Heart left ventricle (tissue), 16 donors: ENCODE measurements around the gene FADS2. TPM values are rescaled to one million over a fixed set of nuclear protein-coding genes. Genes with fewer than 3 reads are reported as not detected.

Experiments
- ATAC-seq, 4 donors: fragments of 200-7000 bp; cut with Tn5 transposase; one replicate each; pipeline ENCODE4 v1.9.1; 2020 to 2022; ENCODE audit warnings: moderate library complexity in 4 of 4, mild to moderate bottlenecking in 3 of 4, moderate number of reproducible peaks in 1 of 4
- DNase-seq, 5 donors: peaks; one replicate each; pipeline ENCODE4 v3.0.0-alpha.2; 2020
- H3K27ac ChIP-seq, 12 donors: fragments of 200-600 bp; sonication (generic) in 4 of 12; one replicate each; pipeline versions ENCODE4 v1.5.0 to v1.8.0; 2016 to 2022; ENCODE audit warnings: mild to moderate bottlenecking in 2 of 12
- H3K27me3 ChIP-seq, 9 donors: fragments of 200-600 bp; sonication (generic) in 2 of 9; one replicate each; pipeline versions ENCODE4 v1.5.1 to v1.8.0; 2016 to 2022; ENCODE audit warnings: mild to moderate bottlenecking in 3 of 9
- H3K36me3 ChIP-seq, 9 donors: fragments of 200-600 bp; sonication (generic) in 2 of 9; one replicate each; pipeline versions ENCODE4 v1.5.0 to v1.8.0; 2018 to 2022; ENCODE audit warnings: mild to moderate bottlenecking in 2 of 9
- H3K4me1 ChIP-seq, 12 donors: fragments of 200-600 bp; sonication (generic) in 4 of 12; one replicate each; pipeline versions ENCODE4 v1.5.0 to v1.8.0; 2016 to 2022; ENCODE audit warnings: mild to moderate bottlenecking in 3 of 12
- H3K4me3 ChIP-seq, 12 donors: fragments of 200-600 bp; sonication (generic) in 4 of 12; one replicate each; pipeline versions ENCODE4 v1.5.0 to v1.8.0; 2017 to 2022; ENCODE audit warnings: mild to moderate bottlenecking in 9 of 12, moderate library complexity in 4 of 12
- H3K9me3 ChIP-seq, 12 donors: fragments of 200-600 bp; sonication (generic) in 4 of 12; one replicate each; pipeline versions ENCODE4 v1.5.0 to v1.8.0; 2016 to 2022; ENCODE audit warnings: mild to moderate bottlenecking in 1 of 12
- POLR2A ChIP-seq, 2 donors: fragments of 450-650 bp; IDR thresholded peaks; one replicate each; pipeline ENCODE4 v1.6.1; 2017; ENCODE audit warnings: antibody characterized with exemption in 2 of 2, mild to moderate bottlenecking in 2 of 2, moderate library complexity in 2 of 2
- WGBS, 4 donors: extraction: QIAGEN DNeasy Blood & Tissue Kit in 2 of 4; methylation state at CpG; one replicate each; pipeline versions ENCODE4 v1.1.5 to v1.1.7; 2013 to 2018; 5-methylcytosine and 5-hydroxymethylcytosine counted together
- intact Hi-C, 10 donors: fragments of 100-400 bp; cut with DNase I; formaldehyde crosslinking; loops; one replicate each; pipeline versions ENCODE4 v1.11.1 to v1.14.2; 2022
- polyA plus RNA-seq, 2 donors: library from polyadenylated mRNA; stranded (reverse); fragments of 200-250 nt; gene quantifications; one replicate each; pipeline ENCODE4 v1.2.3, GENCODE V29; 2013
- total RNA-seq, 9 donors: library from RNA; depleted of rRNA in 2 of 9; stranded (reverse); fragments of >200 nt in 2 of 9; fragmentation: NEBNext Ultra II Directional in 3 of 9; extraction: Animal tissue kit (Norgen Biotek cat#: 25700) in 3 of 9; gene quantifications; one replicate each; pipeline versions ENCODE4 v1.1.0 to v1.2.4, GENCODE V29; 2016 to 2023
- TF ChIP-seq, protein P1 (sequence below), 12 donors: fragments of 200-600 bp; sonication (generic) in 4 of 12; IDR thresholded peaks; one replicate each; pipeline versions ENCODE4 v1.5.0 to v1.8.0; 2018 to 2022; ENCODE audit warnings: antibody characterized with exemption in 12 of 12, mild to moderate bottlenecking in 5 of 12
- donor health status: ischemic (EF 13 %, LVEDD 7.1; RV severe dilation, severe dysfunction).
- donor health status: healthy with polysubstance abuse.
- donor health status: DM: no; HTN: yes; CAD: no.
- donor health status: DM: no; HTN: no; CAD: no.
- donor health status: ischemic (EF 25% LVEDD 6.9; RV normal size, moderate dysfunction).
- donor health status: ischemic (EF 25% LVEDD 5.7; RV mildly dilated, moderate dysfunction).
- donor health status: healthy.
- donor health status: DM: yes; HTN: yes; CAD: no.
- donor health status: ischemic (EF 35%, LVEDD 5.7; RV mildly dilated, moderate dysfunction).
- donor health status: nonischemic (EF 11% LVEDD 7.7; RV severe dilation, severe dysfunction).
- donor health status: DM: yes; HTN: yes; CAD: no.
- donor health status: PGD.
- donor health status: ischemic (EF 29% LVEDD 5.4; RV normal size, mild dysfunction).
- donor health status: nonischemic (EF 23%, LVEDD 6.1; RV moderate dilation, normal function).

FADS2 gene
- total and polyA plus RNA-seq, 11 donors = 2.6 to 43.6 (median 19.2) TPM

DNA sequence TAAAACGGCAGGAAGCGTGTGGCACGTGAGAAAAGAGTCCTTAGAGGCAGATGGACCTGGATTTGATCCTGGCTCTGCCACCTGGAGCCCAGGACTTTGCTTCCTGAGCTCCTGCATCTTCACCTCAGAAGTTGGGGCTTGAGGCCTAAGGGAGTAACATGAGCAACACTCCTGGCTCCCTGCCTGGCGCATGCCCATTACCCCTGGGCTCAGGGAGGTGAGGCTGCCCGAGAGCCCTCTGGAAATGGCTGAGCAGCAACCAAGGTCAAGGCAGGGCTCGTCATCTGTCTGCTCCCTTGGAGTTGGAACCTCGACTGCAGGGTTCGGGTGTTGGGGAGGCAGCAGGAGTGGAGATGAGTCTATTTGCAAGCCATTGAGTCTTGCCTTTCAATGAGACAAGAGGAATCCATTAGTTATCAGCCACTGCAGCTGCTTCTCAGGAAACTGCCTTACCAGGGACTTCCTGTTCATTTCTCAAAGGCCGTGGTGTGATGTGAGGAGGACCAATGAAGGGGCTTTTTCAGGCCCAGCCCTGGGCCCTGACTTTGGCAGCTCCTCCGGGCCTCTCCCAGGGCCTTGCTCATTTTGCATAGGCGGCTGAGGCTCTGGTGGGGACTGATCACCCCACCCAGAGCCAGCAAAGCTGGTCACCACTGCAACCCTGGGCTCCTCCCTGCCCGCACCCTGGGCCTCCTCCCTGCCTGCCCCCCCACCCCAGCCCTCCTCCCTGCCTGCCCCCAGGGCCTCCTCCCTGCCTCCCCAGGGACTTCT is 6.4 kb downstream of the FADS2 start:
- peaks cover 0 to 11% (median 0%) of the 10 kb centered on the region in 9 donors for H3K36me3 ChIP-seq
- H3K27ac ChIP-seq = peak overlapping the region; percentile 13 to 84 (median 70)
- peak; percentile 50 to 89 (median 87) for ATAC-seq
- no peak overlapping the region for H3K4me3 ChIP-seq
- TF ChIP-seq, protein P1, sequence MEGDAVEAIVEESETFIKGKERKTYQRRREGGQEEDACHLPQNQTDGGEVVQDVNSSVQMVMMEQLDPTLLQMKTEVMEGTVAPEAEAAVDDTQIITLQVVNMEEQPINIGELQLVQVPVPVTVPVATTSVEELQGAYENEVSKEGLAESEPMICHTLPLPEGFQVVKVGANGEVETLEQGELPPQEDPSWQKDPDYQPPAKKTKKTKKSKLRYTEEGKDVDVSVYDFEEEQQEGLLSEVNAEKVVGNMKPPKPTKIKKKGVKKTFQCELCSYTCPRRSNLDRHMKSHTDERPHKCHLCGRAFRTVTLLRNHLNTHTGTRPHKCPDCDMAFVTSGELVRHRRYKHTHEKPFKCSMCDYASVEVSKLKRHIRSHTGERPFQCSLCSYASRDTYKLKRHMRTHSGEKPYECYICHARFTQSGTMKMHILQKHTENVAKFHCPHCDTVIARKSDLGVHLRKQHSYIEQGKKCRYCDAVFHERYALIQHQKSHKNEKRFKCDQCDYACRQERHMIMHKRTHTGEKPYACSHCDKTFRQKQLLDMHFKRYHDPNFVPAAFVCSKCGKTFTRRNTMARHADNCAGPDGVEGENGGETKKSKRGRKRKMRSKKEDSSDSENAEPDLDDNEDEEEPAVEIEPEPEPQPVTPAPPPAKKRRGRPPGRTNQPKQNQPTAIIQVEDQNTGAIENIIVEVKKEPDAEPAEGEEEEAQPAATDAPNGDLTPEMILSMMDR (IDR thresholded peaks at IDR 0.05) = no peak
- no peak for TF ChIP-seq POLR2A (IDR thresholded peaks at IDR 0.05)
- H3K9me3 ChIP-seq = no peaks in the 10 kb centered on the region
- H3K27me3 ChIP-seq = no peaks in the 10 kb centered on the region
- peak; percentile 67 to 79 (median 74) for DNase-seq
- peaks cover 0 to 62% (median 32%) of the 10 kb centered on the region in 12 donors for H3K4me1 ChIP-seq
- intact Hi-C loops = no loop called here
- 47 to 54% (median 49%) methylated on average over 10 to 12 of the region's 12 CpGs for WGBS, 4 donors

DNA sequence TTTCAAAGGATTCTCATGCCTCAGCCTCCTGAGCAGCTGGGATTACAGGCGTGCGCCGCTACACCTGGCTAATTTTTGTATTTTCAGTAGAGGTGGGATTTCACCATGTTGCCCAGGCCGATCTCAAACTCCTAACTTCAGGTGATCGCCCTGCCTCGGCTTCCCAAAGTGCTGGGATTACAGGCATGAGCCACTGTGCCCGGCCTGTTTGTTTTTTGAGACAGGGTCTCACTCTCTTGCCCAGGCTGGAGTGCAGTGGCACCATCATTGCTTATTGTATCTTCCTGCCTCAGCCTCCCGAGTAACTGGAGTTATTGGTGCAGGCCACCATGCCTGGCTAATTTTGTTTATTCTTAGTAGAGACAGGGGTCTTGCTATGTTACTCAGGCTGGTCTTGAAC is 8.1 kb downstream of the FADS2 start:
- H3K36me3 ChIP-seq = peaks cover 0 to 28% (median 16%) of the 10 kb centered on the region in 9 donors
- H3K27ac ChIP-seq = peak overlapping the region in 2 of 12 donors; percentile 22 to 84
- no peaks in the 10 kb centered on the region for H3K27me3 ChIP-seq
- no peak overlapping the region for H3K4me3 ChIP-seq
- DNase-seq (peak in 1 of 5 donors; percentile 11), ATAC-seq (no peak)
- H3K9me3 ChIP-seq = no peaks in the 10 kb centered on the region
- 94 to 98% (median 98%) methylated on average over 8 of the region's 8 CpGs for WGBS, 4 donors
- TF ChIP-seq POLR2A (IDR thresholded peaks at IDR 0.05) = no peak
- peaks cover 0 to 46% (median 25%) of the 10 kb centered on the region in 12 donors for H3K4me1 ChIP-seq
- intact Hi-C loops = no loop called here

DNA sequence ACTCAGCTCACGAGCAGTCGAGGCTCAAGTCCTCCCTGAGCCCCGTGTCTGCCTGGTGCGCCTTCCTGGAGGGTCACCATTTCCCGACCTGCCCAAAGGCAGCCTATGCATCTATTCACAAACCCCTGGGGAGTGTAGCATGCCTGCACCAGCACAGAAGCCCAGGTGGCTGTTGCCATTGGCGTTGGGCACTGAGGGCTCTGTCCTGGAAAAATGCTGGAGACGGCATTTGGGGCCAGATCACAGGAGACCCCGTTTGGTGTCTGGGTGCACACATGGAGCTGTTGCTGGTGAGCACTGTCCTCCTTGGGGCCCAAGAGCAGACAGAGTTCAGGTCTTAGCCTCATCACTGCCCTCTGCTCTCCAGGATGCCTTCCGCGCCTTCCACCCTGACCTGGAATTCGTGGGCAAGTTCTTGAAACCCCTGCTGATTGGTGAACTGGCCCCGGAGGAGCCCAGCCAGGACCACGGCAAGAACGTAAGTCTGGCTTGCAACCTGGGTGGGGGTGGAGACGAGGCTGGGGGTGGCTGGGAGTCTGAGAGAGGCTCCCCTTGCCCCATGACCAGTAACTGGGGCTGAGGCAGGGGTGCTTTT is 9.4 kb downstream of the FADS2 start:
- 90 to 96% (median 95%) methylated on average over 11 to 15 of the region's 15 CpGs for WGBS, 4 donors
- no peak overlapping the region for H3K27ac ChIP-seq
- TF ChIP-seq, protein P1 (IDR thresholded peaks at IDR 0.05) = no peak
- TF ChIP-seq POLR2A (IDR thresholded peaks at IDR 0.05) = no peak
- peak in 1 of 5 donors; percentile 12 for DNase-seq
- intact Hi-C loops = no loop called here
- H3K4me3 ChIP-seq = no peak overlapping the region
- ATAC-seq = no peak
- no peaks in the 10 kb centered on the region for H3K9me3 ChIP-seq
- H3K27me3 ChIP-seq = no peaks in the 10 kb centered on the region
- peaks cover 0 to 42% (median 27%) of the 10 kb centered on the region in 9 donors for H3K36me3 ChIP-seq
- H3K4me1 ChIP-seq = peaks cover 0 to 45% (median 24%) of the 10 kb centered on the region in 12 donors

DNA sequence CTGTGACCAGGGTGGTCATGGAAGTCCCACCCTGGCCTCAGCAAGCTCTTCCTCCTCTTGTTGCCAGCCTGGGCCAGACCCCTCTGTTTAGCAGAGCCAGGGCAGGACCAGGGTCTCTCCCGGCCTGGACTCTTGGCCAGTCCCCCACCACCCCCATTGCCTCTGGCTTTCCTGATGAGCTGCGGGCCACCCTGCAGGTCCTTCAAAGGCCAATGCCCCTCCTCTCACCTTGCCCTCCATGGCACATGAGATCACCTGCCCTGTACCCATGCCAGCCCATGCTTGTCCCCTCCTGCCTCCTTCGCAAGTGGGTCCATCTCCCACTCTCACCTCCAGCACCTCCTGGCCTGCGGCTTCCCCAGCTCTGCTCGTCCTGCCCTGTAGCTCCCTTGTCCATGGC is 10.4 kb downstream of the FADS2 start:
- intact Hi-C loops = no loop called here
- ATAC-seq (no peak), DNase-seq (peak in 1 of 5 donors; percentile 15)
- 88 to 97% (median 96%) methylated on average over 5 of the region's 5 CpGs for WGBS, 4 donors
- no peaks in the 10 kb centered on the region for H3K9me3 ChIP-seq
- peaks cover 0 to 51% (median 34%) of the 10 kb centered on the region in 9 donors for H3K36me3 ChIP-seq
- no peaks in the 10 kb centered on the region for H3K27me3 ChIP-seq
- H3K27ac ChIP-seq = no peak overlapping the region
- H3K4me1 ChIP-seq = peaks cover 0 to 39% (median 23%) of the 10 kb centered on the region in 12 donors
- TF ChIP-seq, protein P1 (IDR thresholded peaks at IDR 0.05) = no peak
- TF ChIP-seq POLR2A (IDR thresholded peaks at IDR 0.05) = no peak
- no peak overlapping the region for H3K4me3 ChIP-seq
